ENCODE results near the gene LPCAT1. TPM values are rescaled to one million over a fixed set of nuclear protein-coding genes. Genes with fewer than 3 reads are reported as not detected.
"Not testable (repeated sequence)": the region's sequence is repeated elsewhere in the genome, so short reads cannot be mapped to it uniquely, and the experiment has no call there.

LPCAT1 gene
- total RNA-seq, 2 donors from 2014 or later: 38.5 to 62.7 TPM

- not testable (repeated sequence) for ATAC-seq (replicated peaks); H3K4me1 Mint-ChIP-seq; H3K9me3 Mint-ChIP-seq; H3K27ac Mint-ChIP-seq; H3K27me3 Mint-ChIP-seq; H3K4me3 Mint-ChIP-seq
- peaks cover 55% of the 10 kb centered on the region for H3K36me3 Mint-ChIP-seq (ENCODE audit: low read depth)
These were observed 48.2 kb downstream of the LPCAT1 start for GRCh38 chr5:1475544-1475900.

GRCh38 chr5:1474866-1475543 lies 48.8 kb downstream of the LPCAT1 start:
- H3K9me3 Mint-ChIP-seq: no peaks in the 10 kb centered on the region
- peaks cover 55% of the 10 kb centered on the region for H3K36me3 Mint-ChIP-seq (ENCODE audit: low read depth)
- no peaks in the 10 kb centered on the region for H3K27me3 Mint-ChIP-seq
- no peak for ATAC-seq (replicated peaks)
- H3K4me3 Mint-ChIP-seq: no peak overlapping the region
- H3K4me1 Mint-ChIP-seq: no peaks in the 10 kb centered on the region
- H3K27ac Mint-ChIP-seq: no peak overlapping the region

GRCh38 chr5:1474183-1474839 lies 49.4 kb downstream of the LPCAT1 start:
- H3K27me3 Mint-ChIP-seq: no peaks in the 10 kb centered on the region
- no peaks in the 10 kb centered on the region for H3K9me3 Mint-ChIP-seq
- peaks cover 55% of the 10 kb centered on the region for H3K36me3 Mint-ChIP-seq (ENCODE audit: low read depth)
- ATAC-seq (replicated peaks): no peak
- H3K4me1 Mint-ChIP-seq: no peaks in the 10 kb centered on the region
- H3K27ac Mint-ChIP-seq: no peak overlapping the region
- H3K4me3 Mint-ChIP-seq: no peak overlapping the region

GRCh38 chr5:1473746-1474145 lies 50.0 kb downstream of the LPCAT1 start:
- no peak for ATAC-seq (replicated peaks)
- H3K4me1 Mint-ChIP-seq: no peaks in the 10 kb centered on the region
- H3K27ac Mint-ChIP-seq: no peak overlapping the region
- peaks cover 49% of the 10 kb centered on the region for H3K36me3 Mint-ChIP-seq (ENCODE audit: low read depth)
- no peak overlapping the region for H3K4me3 Mint-ChIP-seq
- H3K9me3 Mint-ChIP-seq: no peaks in the 10 kb centered on the region
- no peaks in the 10 kb centered on the region for H3K27me3 Mint-ChIP-seq

GRCh38 chr5:1472964-1473628 lies 50.7 kb downstream of the LPCAT1 start:
- Mint-ChIP-seq H3K27ac (no peak overlapping the region), H3K4me3 (no peak overlapping the region), H3K27me3 (no peaks in the 10 kb centered on the region), H3K4me1 (no peaks in the 10 kb centered on the region), H3K36me3 (ENCODE audit: low read depth) (peaks cover 46% of the 10 kb centered on the region), H3K9me3 (no peaks in the 10 kb centered on the region)
- ATAC-seq (replicated peaks): no peak

GRCh38 chr5:1471997-1472963 lies 51.5 kb downstream of the LPCAT1 start:
- Mint-ChIP-seq H3K27me3 (no peaks in the 10 kb centered on the region), H3K27ac (no peak overlapping the region), H3K4me1 (no peaks in the 10 kb centered on the region), H3K4me3 (no peak overlapping the region), H3K9me3 (no peaks in the 10 kb centered on the region), H3K36me3 (ENCODE audit: low read depth) (peaks cover 40% of the 10 kb centered on the region)
- ATAC-seq (replicated peaks): no peak

- H3K36me3 Mint-ChIP-seq (ENCODE audit: low read depth): peaks cover 31% of the 10 kb centered on the region
- no peak for ATAC-seq (replicated peaks)
- H3K9me3 Mint-ChIP-seq: no peaks in the 10 kb centered on the region
- H3K4me3 Mint-ChIP-seq: no peak overlapping the region
- H3K4me1 Mint-ChIP-seq: no peaks in the 10 kb centered on the region
- H3K27me3 Mint-ChIP-seq: no peaks in the 10 kb centered on the region
- no peak overlapping the region for H3K27ac Mint-ChIP-seq
These were observed 52.4 kb downstream of the LPCAT1 start for GRCh38 chr5:1471240-1471853.

GRCh38 chr5:1470762-1471211 lies 53.0 kb downstream of the LPCAT1 start:
- no peaks in the 10 kb centered on the region for H3K9me3 Mint-ChIP-seq

GRCh38 chr5:1468629-1469527 lies 54.9 kb downstream of the LPCAT1 start:
- H3K9me3 Mint-ChIP-seq: no peaks in the 10 kb centered on the region
- peaks cover 31% of the 10 kb centered on the region for H3K36me3 Mint-ChIP-seq (ENCODE audit: low read depth)
- H3K4me1 Mint-ChIP-seq: no peaks in the 10 kb centered on the region
- H3K27me3 Mint-ChIP-seq: no peaks in the 10 kb centered on the region
- H3K4me3 Mint-ChIP-seq: no peak overlapping the region
- peak overlapping the region; percentile 58 for H3K27ac Mint-ChIP-seq
- no peak for ATAC-seq (replicated peaks)

More at GRCh38 chr5:1470762-1471211, 53.0 kb downstream of the LPCAT1 start:
- Mint-ChIP-seq H3K4me1 (no peaks in the 10 kb centered on the region), H3K4me3 (no peak overlapping the region), H3K36me3 (ENCODE audit: low read depth) (peaks cover 31% of the 10 kb centered on the region), H3K27me3 (no peaks in the 10 kb centered on the region), H3K27ac (no peak overlapping the region)
- ATAC-seq (replicated peaks): no peak

- no peaks in the 10 kb centered on the region for H3K4me1 Mint-ChIP-seq
- H3K4me3 Mint-ChIP-seq: no peak overlapping the region
- H3K36me3 Mint-ChIP-seq (ENCODE audit: low read depth): peaks cover 24% of the 10 kb centered on the region
These were observed 55.5 kb downstream of the LPCAT1 start for GRCh38 chr5:1468247-1468612.

GRCh38 chr5:1467341-1468246 lies 56.2 kb downstream of the LPCAT1 start:
- Mint-ChIP-seq H3K9me3 (no peaks in the 10 kb centered on the region), H3K36me3 (ENCODE audit: low read depth) (peaks cover 23% of the 10 kb centered on the region), H3K4me1 (no peaks in the 10 kb centered on the region), H3K27ac (peak overlapping the region; percentile 58), H3K4me3 (no peak overlapping the region), H3K27me3 (no peaks in the 10 kb centered on the region)
- no peak for ATAC-seq (replicated peaks)

More at GRCh38 chr5:1468247-1468612, 55.5 kb downstream of the LPCAT1 start:
- peak overlapping the region; percentile 58 for H3K27ac Mint-ChIP-seq
- H3K9me3 Mint-ChIP-seq: no peaks in the 10 kb centered on the region
- H3K27me3 Mint-ChIP-seq: no peaks in the 10 kb centered on the region
- no peak for ATAC-seq (replicated peaks)

- Mint-ChIP-seq H3K9me3 (no peaks in the 10 kb centered on the region), H3K27ac (no peak overlapping the region), H3K36me3 (ENCODE audit: low read depth) (peaks cover 31% of the 10 kb centered on the region), H3K27me3 (no peaks in the 10 kb centered on the region), H3K4me3 (no peak overlapping the region), H3K4me1 (no peaks in the 10 kb centered on the region)
- ATAC-seq (replicated peaks): no peak
These were observed 57.0 kb downstream of the LPCAT1 start for GRCh38 chr5:1466631-1467265.

Data from activated T-helper 17 cell treated with anti-CD3 and anti-CD28 coated beads, Interleukin-2, amount 50 U/mL, for 72 hours (primary cell).